ENCODE data around the gene COL25A1.
A peak's percentile ranks its signal among the peaks of the same experiment; 100 is the strongest.
"Not testable (repeated sequence)": the region's sequence is repeated elsewhere in the genome, so short reads cannot be mapped to it uniquely, and the experiment has no call there.

The COL25A1 gene

GRCh38 chr4:109123951-109124350, 178.5 kb downstream of the COL25A1 start:
- DNase-seq (ENCODE audit: low read depth), result no peak

GRCh38 chr4:109121561-109121960, 180.9 kb downstream of the COL25A1 start:
- DNase-seq (ENCODE audit: low read depth), result no peak

GRCh38 chr4:109119852-109120251, 182.6 kb downstream of the COL25A1 start:
- DNase-seq (ENCODE audit: low read depth), result no peak

GRCh38 chr4:109118635-109119034, 183.8 kb downstream of the COL25A1 start:
- DNase-seq (ENCODE audit: low read depth), result no peak

GRCh38 chr4:109114501-109114900, 188.0 kb downstream of the COL25A1 start:
- no peak for DNase-seq (ENCODE audit: low read depth)

GRCh38 chr4:109113521-109113920, 188.9 kb downstream of the COL25A1 start:
- DNase-seq (ENCODE audit: low read depth), result no peak

GRCh38 chr4:109111031-109111430, 191.4 kb downstream of the COL25A1 start:
- no peak for DNase-seq (ENCODE audit: low read depth)

- DNase-seq (ENCODE audit: low read depth), result not testable (repeated sequence)
Measured at GRCh38 chr4:109108215-109108614, 194.2 kb downstream of the COL25A1 start.

- DNase-seq (ENCODE audit: low read depth), result no peak
Measured at GRCh38 chr4:109094056-109094455, 208.4 kb downstream of the COL25A1 start.

- DNase-seq (ENCODE audit: low read depth), result no peak
Measured at GRCh38 chr4:109091727-109092409, 210.6 kb downstream of the COL25A1 start.

GRCh38 chr4:109083911-109084310, 218.5 kb downstream of the COL25A1 start:
- no peak for DNase-seq (ENCODE audit: low read depth)

- no peak for DNase-seq (ENCODE audit: low read depth)
Measured at GRCh38 chr4:109079731-109080130, 222.7 kb downstream of the COL25A1 start.

GRCh38 chr4:109079201-109079600, 223.3 kb downstream of the COL25A1 start:
- peak; percentile 27 for DNase-seq (ENCODE audit: low read depth)

- peak; percentile 68 for DNase-seq (ENCODE audit: low read depth)
Measured at GRCh38 chr4:109078724-109079123, 223.7 kb downstream of the COL25A1 start.

GRCh38 chr4:109077505-109077904, 225.0 kb downstream of the COL25A1 start:
- no peak for DNase-seq (ENCODE audit: low read depth)

GRCh38 chr4:109076709-109077108, 225.7 kb downstream of the COL25A1 start:
- DNase-seq (ENCODE audit: low read depth), result not testable (repeated sequence)

- DNase-seq (ENCODE audit: low read depth), result no peak
Measured at GRCh38 chr4:109075621-109076020, 226.8 kb downstream of the COL25A1 start.

GRCh38 chr4:109072595-109072994, 229.9 kb downstream of the COL25A1 start:
- DNase-seq (ENCODE audit: low read depth), result peak; percentile 67

- not testable (repeated sequence) for DNase-seq (ENCODE audit: low read depth)
Measured at GRCh38 chr4:109070677-109071076, 231.8 kb downstream of the COL25A1 start.

- DNase-seq (ENCODE audit: low read depth), result peak; percentile 69
Measured at GRCh38 chr4:109067508-109068235, 234.8 kb downstream of the COL25A1 start.

- DNase-seq (ENCODE audit: low read depth), result peak; percentile 47
Measured at GRCh38 chr4:109065006-109065405, 237.5 kb downstream of the COL25A1 start.

- no peak for DNase-seq (ENCODE audit: low read depth)
Measured at GRCh38 chr4:109053257-109053656, 249.2 kb downstream of the COL25A1 start.

GRCh38 chr4:109052821-109053220, 249.6 kb downstream of the COL25A1 start:
- no peak for DNase-seq (ENCODE audit: low read depth)

GRCh38 chr4:109051054-109051453, 251.4 kb downstream of the COL25A1 start:
- no peak for DNase-seq (ENCODE audit: low read depth)
